Mesothelial cell of epicardium (in vitro differentiated cells): ENCODE results near the gene NAA38. TPM values are rescaled to one million over a fixed set of nuclear protein-coding genes. Genes with fewer than 3 reads are reported as not detected.

Experiments
- DNase-seq, 2 experiments: peaks; one replicate each; pipeline ENCODE4 v3.0.0; 2021; ENCODE audit warnings: low spot score in 2 of 2; ENCODE audit not compliant: unreplicated experiment in 2 of 2
- H3K27ac Mint-ChIP-seq: 2 replicates; pipeline ENCODE4 v1.8.0; 2021; ENCODE audit warnings: mixed read lengths
- H3K27me3 Mint-ChIP-seq: 2 replicates; pipeline ENCODE4 v1.8.0; 2021; ENCODE audit warnings: low read depth, mixed read lengths
- H3K36me3 Mint-ChIP-seq: 2 replicates; pipeline ENCODE4 v1.8.0; 2021; ENCODE audit warnings: mixed read lengths
- H3K4me1 Mint-ChIP-seq: 2 replicates; pipeline ENCODE4 v1.8.0; 2021; ENCODE audit warnings: mixed read lengths
- H3K4me3 Mint-ChIP-seq: 2 replicates; pipeline ENCODE4 v1.8.0; 2021; ENCODE audit warnings: mild to moderate bottlenecking, moderate library complexity, mixed read lengths
- H3K9me3 Mint-ChIP-seq: 2 replicates; pipeline ENCODE4 v1.8.0; 2021; ENCODE audit warnings: mixed read lengths
- CTCF ChIP-seq: fragments of 200-600 bp; sonication (generic); IDR thresholded peaks from one replicate; pipeline ENCODE4 v1.5.0; 2021; ENCODE audit warnings: antibody characterized with exemption; ENCODE audit not compliant: unreplicated experiment
- total RNA-seq: library from RNA; stranded (reverse); gene quantifications from 3 replicates; pipeline ENCODE4 v1.2.1, GENCODE V29; 2021

Gene NAA38
- total RNA-seq, 1 donor from 2014 or later: 67.2 TPM

- TF ChIP-seq CTCF: no peak
- Mint-ChIP-seq H3K27me3 (peaks cover 25% of the 10 kb centered on the region), H3K9me3 (no peaks in the 10 kb centered on the region), H3K27ac (no peak overlapping the region), H3K4me3 (no peak overlapping the region), H3K4me1 (peaks cover 12% of the 10 kb centered on the region), H3K36me3 (no peaks in the 10 kb centered on the region)
- DNase-seq: no peak
Measured at GRCh38 chr17:7831233-7831632, 26.1 kb downstream of the NAA38 start.

GRCh38 chr17:7830616-7831015, 26.7 kb downstream of the NAA38 start:
- peaks cover 25% of the 10 kb centered on the region for H3K27me3 Mint-ChIP-seq
- DNase-seq: no peak

GRCh38 chr17:7825206-7825990, 32.0 kb downstream of the NAA38 start:
- TF ChIP-seq CTCF: no peak
- Mint-ChIP-seq H3K4me3 (no peak overlapping the region), H3K27ac (no peak overlapping the region), H3K36me3 (no peaks in the 10 kb centered on the region), H3K27me3 (peaks cover 23% of the 10 kb centered on the region), H3K4me1 (peaks cover 8% of the 10 kb centered on the region), H3K9me3 (no peaks in the 10 kb centered on the region)
- no peak for DNase-seq

More at GRCh38 chr17:7830616-7831015, 26.7 kb downstream of the NAA38 start:
- H3K36me3 Mint-ChIP-seq: no peaks in the 10 kb centered on the region
- H3K9me3 Mint-ChIP-seq: no peaks in the 10 kb centered on the region
- no peak overlapping the region for H3K27ac Mint-ChIP-seq
- H3K4me3 Mint-ChIP-seq: no peak overlapping the region
- peaks cover 13% of the 10 kb centered on the region for H3K4me1 Mint-ChIP-seq
- no peak for TF ChIP-seq CTCF

- Mint-ChIP-seq H3K4me1 (peaks cover 8% of the 10 kb centered on the region), H3K27me3 (peaks cover 22% of the 10 kb centered on the region), H3K27ac (no peak overlapping the region), H3K36me3 (no peaks in the 10 kb centered on the region), H3K9me3 (no peaks in the 10 kb centered on the region), H3K4me3 (no peak overlapping the region)
- TF ChIP-seq CTCF: no peak
- no peak for DNase-seq
Measured at GRCh38 chr17:7824021-7824924, 33.1 kb downstream of the NAA38 start.

- no peak overlapping the region for H3K4me3 Mint-ChIP-seq
- H3K27me3 Mint-ChIP-seq: peaks cover 21% of the 10 kb centered on the region
- TF ChIP-seq CTCF: no peak
- peaks cover 8% of the 10 kb centered on the region for H3K4me1 Mint-ChIP-seq
- H3K27ac Mint-ChIP-seq: no peak overlapping the region
- DNase-seq: no peak
- no peaks in the 10 kb centered on the region for H3K36me3 Mint-ChIP-seq
- H3K9me3 Mint-ChIP-seq: no peaks in the 10 kb centered on the region
Measured at GRCh38 chr17:7823581-7824001, 33.8 kb downstream of the NAA38 start.
